GM21576 (cell line): ENCODE results near the gene CNTFR.

Experiments
- ATAC-seq: cut with Tn5 transposase; IDR thresholded peaks from one replicate; pipeline ENCODE4 v1.9.1; 2021; ENCODE audit warnings: mild to moderate bottlenecking, moderate library complexity; ENCODE audit not compliant: unreplicated experiment

CNTFR gene

GRCh38 chr9:34508951-34509350 lies 80.6 kb downstream of the CNTFR start:
- no peak for ATAC-seq

- no peak for ATAC-seq
Measured at GRCh38 chr9:34508463-34508862, 81.1 kb downstream of the CNTFR start.

- no peak for ATAC-seq
Measured at GRCh38 chr9:34507966-34508365, 81.6 kb downstream of the CNTFR start.

GRCh38 chr9:34507556-34507955 lies 82.0 kb downstream of the CNTFR start:
- no peak for ATAC-seq

- no peak for ATAC-seq
Measured at GRCh38 chr9:34506623-34507022, 82.9 kb downstream of the CNTFR start.

GRCh38 chr9:34505370-34506120 lies 84.0 kb downstream of the CNTFR start:
- no peak for ATAC-seq

GRCh38 chr9:34503406-34503805 lies 86.1 kb downstream of the CNTFR start:
- no peak for ATAC-seq

- no peak for ATAC-seq
Measured at GRCh38 chr9:34502891-34503290, 86.6 kb downstream of the CNTFR start.

GRCh38 chr9:34502471-34502870 lies 87.1 kb downstream of the CNTFR start:
- no peak for ATAC-seq

GRCh38 chr9:34501889-34502425 lies 87.6 kb downstream of the CNTFR start:
- ATAC-seq, result no peak
